IPS-18a (cell line): ENCODE data around the gene TTC8.
"Not testable (repeated sequence)": the region's sequence is repeated elsewhere in the genome, so short reads cannot be mapped to it uniquely, and the experiment has no call there.

Experiments used
- H3K27ac ChIP-seq: one replicate; pipeline ENCODE4 v1.5.1; 2013; ENCODE audit warnings: low read length
- H3K27me3 ChIP-seq: one replicate; pipeline ENCODE4 v1.6.1; 2013; ENCODE audit warnings: mild to moderate bottlenecking, low read length; ENCODE audit not compliant: control insufficient read depth, insufficient read depth
- H3K36me3 ChIP-seq: one replicate; pipeline ENCODE4 v1.6.1; 2013; ENCODE audit warnings: low read depth, low read length; ENCODE audit not compliant: control insufficient read depth
- H3K4me1 ChIP-seq: one replicate; pipeline ENCODE4 v1.6.1; 2013; ENCODE audit warnings: low read depth, low read length; ENCODE audit not compliant: control insufficient read depth
- H3K4me3 ChIP-seq: one replicate; pipeline ENCODE4 v1.5.1; 2013; ENCODE audit warnings: low read length
- H3K9ac ChIP-seq: one replicate; pipeline ENCODE4 v1.6.1; 2013; ENCODE audit warnings: mild to moderate bottlenecking, low read length, moderate library complexity
- H3K9me3 ChIP-seq: one replicate; pipeline ENCODE4 v1.6.1; 2013; ENCODE audit warnings: low read depth, low read length; ENCODE audit not compliant: control insufficient read depth

The TTC8 gene

DNA sequence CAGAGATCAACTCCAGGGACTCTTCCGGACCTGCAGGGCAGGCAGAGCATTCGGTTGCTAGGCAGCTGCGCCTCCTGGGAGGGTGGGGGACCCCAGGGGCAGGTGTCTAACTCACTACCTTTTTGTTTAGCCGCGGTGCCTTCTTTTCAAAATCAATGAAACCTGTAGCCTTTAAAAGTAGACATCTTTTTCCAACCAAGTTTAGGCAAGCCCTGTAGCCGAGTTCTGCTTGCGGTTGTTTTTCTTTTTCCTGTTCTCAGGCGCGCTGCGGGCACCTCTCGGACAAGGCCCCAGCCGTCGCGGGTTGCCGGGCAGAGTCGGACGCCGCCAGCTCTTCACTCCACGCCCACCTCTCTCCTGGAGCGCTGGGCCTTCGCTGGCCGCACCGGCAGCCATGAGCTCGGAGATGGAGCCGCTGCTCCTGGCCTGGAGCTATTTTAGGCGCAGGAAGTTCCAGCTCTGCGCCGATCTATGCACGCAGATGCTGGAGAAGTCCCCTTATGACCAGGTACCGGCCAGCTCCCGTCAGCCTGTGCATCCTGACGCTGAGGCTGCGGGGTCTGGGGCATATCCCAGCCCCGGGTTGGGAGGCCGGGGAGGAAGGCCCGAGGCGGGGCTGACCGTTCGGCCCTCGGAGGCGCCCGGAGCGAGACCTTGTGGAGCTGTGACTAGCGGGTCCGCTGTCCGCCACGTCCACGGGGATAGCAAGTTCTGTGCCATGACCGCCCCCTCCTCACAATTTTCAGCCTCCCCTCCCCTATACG is at the start of gene TTC8:
Gene TTC8 (plus strand): TSS at position 338 of the 764 bp plus-strand sequence. CDS start 57 bp downstream, at position 395.
- Histone ChIP-seq H3K9me3 (no peaks in the 10 kb centered on the region), H3K27me3 (no peaks in the 10 kb centered on the region), H3K36me3 (no peaks in the 10 kb centered on the region), H3K9ac (peak within 1 kb of the TSS; percentile 84), H3K4me3 (peak within 1 kb of the TSS; percentile 83), H3K27ac (peak within 1 kb of the TSS; percentile 98), H3K4me1 (peaks cover 9% of the 10 kb centered on the region)

DNA sequence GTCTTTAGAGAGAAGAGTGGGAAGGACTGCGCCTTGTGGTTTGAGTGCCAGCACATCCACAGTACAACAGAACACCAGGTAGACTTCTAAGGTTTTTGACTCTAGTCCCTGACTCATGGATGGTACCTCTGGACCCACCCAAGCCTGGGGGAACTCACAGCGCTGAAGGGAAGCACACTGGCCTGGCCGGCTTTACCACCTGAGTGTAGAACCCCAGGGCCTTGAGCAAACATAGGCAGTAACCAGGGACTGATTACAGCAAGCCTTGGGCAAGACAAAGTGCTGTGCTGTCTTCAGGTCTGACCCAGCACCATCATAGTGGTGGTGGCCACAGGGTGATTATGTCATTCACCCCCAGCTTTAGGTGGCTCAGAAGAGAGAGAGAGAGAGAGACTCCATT is 48.9 kb upstream of the TTC8 start:
- Histone ChIP-seq H3K9ac (no peak overlapping the region), H3K27ac (no peak overlapping the region), H3K9me3 (no peaks in the 10 kb centered on the region), H3K4me1 (no peaks in the 10 kb centered on the region), H3K4me3 (no peak overlapping the region), H3K27me3 (no peaks in the 10 kb centered on the region), H3K36me3 (no peaks in the 10 kb centered on the region)

DNA sequence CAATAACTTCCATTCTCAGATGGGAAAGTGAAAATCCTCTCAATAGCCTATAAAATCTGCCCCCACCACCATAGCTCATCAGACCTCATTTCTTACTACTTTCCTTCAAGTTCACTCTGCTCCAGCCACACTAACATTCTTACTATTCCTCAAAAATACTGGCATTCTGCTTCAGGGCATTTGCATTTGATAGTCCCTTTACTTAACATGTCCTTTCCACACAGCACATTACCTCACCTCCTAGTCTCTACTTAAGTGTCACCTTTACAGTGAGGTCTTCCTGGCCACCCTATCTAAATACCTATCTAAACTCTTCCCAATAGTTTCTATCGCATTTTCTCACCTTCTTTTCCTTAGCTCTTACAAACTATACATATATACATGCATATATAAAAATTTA is 38.5 kb upstream of the TTC8 start:
- Histone ChIP-seq H3K9ac (no peak overlapping the region), H3K9me3 (peaks cover 13% of the 10 kb centered on the region), H3K27ac (no peak overlapping the region), H3K36me3 (no peaks in the 10 kb centered on the region), H3K27me3 (peaks cover 19% of the 10 kb centered on the region), H3K4me3 (no peak overlapping the region), H3K4me1 (no peaks in the 10 kb centered on the region)

DNA sequence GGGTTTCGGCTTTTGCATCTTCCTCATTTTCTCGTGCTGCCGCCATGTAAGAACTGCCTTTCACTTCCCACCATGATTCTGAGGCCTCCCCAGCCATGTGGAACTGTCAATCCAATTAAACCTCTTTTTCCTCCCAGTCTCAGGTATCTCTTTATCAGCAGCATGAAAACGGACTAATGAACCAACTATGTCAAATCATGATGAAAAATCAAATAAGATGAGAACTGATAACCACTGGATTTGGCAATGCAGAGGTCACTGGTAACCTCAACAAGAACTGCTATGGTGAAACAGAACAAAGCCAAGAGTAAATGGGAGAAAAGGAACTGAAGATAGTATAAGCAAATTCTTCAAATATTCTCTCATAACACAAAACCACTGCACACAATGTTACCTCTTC is 37.7 kb upstream of the TTC8 start:
- Histone ChIP-seq H3K4me1 (no peaks in the 10 kb centered on the region), H3K9ac (no peak overlapping the region), H3K9me3 (peaks cover 13% of the 10 kb centered on the region), H3K36me3 (no peaks in the 10 kb centered on the region), H3K4me3 (no peak overlapping the region), H3K27ac (no peak overlapping the region), H3K27me3 (peaks cover 27% of the 10 kb centered on the region)

DNA sequence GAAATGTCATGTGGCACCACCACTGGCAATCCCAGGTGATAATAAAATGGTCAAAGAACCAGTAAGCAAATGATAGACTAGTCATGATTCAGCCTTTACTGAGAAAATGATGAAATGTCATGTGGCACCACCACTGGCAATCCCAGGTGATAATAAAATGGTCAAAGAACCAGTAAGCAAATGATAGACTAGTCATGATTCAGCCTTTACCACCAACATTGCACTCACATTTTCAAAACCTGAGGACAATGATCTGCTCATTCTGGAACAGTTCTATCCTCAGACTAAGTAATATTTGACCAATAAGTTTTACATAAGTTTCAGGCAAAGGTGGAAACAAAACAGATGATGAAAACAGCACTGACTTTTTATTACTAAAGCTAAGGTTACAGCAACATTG is 34.9 kb upstream of the TTC8 start:
- H3K27ac ChIP-seq, H3K9ac ChIP-seq, H3K4me1 ChIP-seq, H3K4me3 ChIP-seq, H3K9me3 ChIP-seq, H3K36me3 ChIP-seq: not testable (repeated sequence)
- H3K27me3 ChIP-seq = peaks cover 49% of the 10 kb centered on the region

DNA sequence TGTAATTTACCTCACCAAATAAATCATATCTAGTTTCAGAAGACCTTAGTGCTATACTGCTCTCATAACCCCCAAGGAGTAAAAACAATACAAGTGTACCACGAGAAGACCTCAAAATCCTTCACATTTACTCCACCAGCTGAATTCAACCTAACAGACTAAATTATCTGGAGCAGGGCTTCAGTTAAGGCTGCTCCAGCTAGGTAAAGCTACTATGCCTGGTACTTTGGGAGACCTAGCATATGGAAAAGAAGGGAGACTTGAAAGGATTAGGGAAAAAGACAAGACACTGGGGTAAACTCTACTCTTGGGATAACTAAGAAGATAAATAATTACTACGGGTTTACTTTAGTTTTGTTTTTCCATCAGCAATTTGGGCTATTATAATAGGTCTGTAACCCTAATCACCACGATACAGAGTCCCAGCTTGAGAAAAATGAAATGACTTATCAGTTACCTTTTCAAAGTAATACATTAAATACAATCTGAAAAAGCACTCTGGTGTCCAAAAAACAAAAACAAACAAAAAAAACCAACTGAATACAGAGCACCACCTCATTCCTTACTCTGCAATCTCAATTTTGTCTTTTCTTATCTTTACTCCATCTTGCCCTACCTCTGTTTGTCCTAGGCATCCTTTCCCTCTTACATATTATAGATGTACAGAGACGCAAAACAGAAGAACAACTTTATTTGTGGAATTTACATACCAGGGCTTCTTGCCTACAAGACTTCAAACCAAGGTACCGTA is 33.8 kb upstream of the TTC8 start:
- Histone ChIP-seq H3K27me3 (peaks cover 51% of the 10 kb centered on the region), H3K4me3 (no peak overlapping the region), H3K4me1 (no peaks in the 10 kb centered on the region), H3K9ac (no peak overlapping the region), H3K9me3 (no peaks in the 10 kb centered on the region), H3K36me3 (no peaks in the 10 kb centered on the region), H3K27ac (no peak overlapping the region)

DNA sequence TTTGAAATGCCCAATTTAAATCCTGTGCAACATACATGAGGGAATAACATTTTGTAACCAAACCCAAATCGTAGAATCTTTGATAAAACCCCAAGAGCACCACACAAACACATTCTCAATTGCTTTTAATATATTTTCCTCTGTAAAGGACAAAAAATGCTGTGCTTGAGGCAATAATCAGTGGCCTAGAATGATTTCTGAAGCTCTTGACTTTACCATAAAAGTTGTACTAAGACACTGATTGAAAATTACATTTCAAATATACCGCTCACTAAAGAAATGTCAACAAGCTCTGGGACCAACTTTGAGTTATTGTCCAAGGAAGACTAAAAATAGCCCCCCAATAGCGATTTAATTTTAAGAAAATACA is 33.2 kb upstream of the TTC8 start:
- Histone ChIP-seq H3K9ac (no peak overlapping the region), H3K27ac (no peak overlapping the region), H3K9me3 (no peaks in the 10 kb centered on the region), H3K27me3 (peaks cover 51% of the 10 kb centered on the region), H3K4me1 (no peaks in the 10 kb centered on the region), H3K36me3 (no peaks in the 10 kb centered on the region), H3K4me3 (peak overlapping the region; percentile 75)

DNA sequence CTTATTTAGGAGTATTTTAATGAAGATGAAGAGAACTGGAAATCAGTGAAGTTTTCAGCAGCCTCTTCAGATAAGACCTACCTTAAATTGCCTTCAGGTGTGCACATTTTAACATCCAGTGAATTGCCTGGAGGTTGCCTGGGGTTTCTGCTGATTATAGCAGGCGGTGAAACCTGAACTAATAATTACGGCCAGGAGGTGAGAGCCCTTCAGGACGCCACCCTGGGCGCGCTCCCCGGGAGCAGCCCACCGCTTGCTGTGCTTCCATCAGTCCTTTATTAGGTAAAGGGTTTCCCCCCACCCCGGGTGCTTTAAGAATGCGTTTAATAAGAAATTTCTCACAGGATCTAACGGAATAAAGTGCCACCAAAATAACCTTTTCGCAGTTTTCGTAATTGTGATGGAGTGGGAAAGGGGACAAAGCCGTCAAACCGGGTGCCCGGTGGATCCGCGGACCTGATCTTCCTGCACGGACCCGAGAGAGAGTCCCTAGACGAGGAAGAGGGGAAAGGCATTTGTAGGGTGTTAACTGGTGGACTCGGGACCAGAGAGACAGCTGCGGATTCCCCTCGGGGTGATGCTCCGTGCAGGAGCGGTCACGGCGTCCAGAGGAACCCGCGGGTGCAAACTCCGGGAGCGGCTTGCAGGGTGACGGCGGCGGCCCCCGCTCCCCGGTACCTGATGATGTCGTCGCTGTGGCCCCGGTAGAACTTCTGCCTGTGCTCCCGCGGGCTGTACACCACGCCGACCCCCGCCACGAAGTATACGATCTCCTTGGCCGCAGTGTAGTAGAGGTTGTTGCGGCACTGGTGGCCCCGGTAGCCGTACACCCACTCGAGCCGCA is 32.6 kb upstream of the TTC8 start:
- H3K27ac ChIP-seq = no peak overlapping the region

DNA sequence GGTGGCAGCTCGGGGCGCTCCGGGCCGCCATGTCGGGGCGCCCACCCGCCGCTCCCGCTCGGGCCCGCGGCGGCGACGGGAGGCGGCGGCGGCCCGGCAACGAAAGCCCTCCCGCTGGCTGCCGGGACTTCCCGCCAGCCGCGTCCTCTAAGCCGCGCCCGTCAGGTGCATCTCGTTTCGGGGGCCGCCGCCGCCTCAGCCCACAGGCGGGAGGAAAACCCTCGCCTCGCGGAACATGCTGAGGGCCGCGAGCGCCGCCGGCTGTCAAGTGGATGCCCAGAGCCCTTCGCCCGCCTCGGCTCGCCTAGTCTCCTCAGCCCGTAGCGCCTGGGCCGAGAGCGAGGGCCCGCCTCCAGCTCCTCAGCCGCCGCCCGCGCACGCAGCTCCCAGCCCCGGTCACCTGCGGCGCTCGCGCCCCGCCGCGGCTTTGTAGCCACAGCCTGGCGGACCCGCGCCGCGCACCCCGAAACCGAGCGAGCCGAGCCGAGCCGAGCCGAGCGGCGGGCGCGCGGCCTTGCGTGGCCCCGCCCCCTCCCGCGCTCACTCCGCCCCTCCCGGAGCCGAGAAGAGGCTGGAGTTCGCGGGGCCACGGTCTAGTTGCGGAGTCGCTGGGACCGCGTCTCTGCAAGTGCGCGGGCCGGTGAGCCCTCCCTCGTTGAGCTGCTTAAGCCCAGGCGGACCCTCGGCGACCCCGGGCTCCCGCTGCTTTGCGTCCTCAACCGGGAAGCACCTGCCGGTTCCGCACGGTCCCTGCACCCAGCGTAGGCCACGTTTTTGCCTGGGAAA is 31.8 kb upstream of the TTC8 start, which contains the start of gene EML5:
Gene EML5 (minus strand): TSS at position 481 of the 786 bp plus-strand sequence. CDS start 450 bp downstream, at position 31.
- no peaks in the 10 kb centered on the region for H3K4me1 ChIP-seq

More for the DNA sequence above, 32.6 kb upstream of the TTC8 start:
- Histone ChIP-seq H3K27me3 (peaks cover 51% of the 10 kb centered on the region), H3K9ac (no peak overlapping the region), H3K36me3 (no peaks in the 10 kb centered on the region), H3K4me3 (peak overlapping the region; percentile 75), H3K9me3 (no peaks in the 10 kb centered on the region), H3K4me1 (no peaks in the 10 kb centered on the region)

DNA sequence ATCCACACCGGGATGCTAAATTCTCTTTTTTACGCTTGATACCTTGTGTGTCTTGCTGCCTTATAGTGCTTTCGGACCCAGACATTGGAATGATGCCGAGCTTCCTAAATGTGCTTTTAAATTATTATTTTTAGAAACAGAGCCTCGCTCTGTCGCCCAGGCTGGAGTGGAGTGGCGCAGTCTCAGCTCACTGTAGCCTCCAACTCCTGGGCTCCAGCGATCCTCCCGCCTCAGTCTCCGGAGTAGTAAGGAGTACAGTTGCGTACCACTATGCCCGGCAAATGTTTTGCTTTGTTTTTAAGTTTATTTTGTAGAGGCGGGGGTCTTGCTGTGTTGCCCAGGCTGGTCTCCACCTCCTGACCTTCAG is 31.2 kb upstream of the TTC8 start:
- Histone ChIP-seq H3K4me1 (no peaks in the 10 kb centered on the region), H3K4me3 (peak overlapping the region; percentile 75), H3K36me3 (no peaks in the 10 kb centered on the region), H3K27ac (no peak overlapping the region), H3K27me3 (peaks cover 51% of the 10 kb centered on the region), H3K9me3 (no peaks in the 10 kb centered on the region), H3K9ac (peak overlapping the region; percentile 50)

More for the DNA sequence above, 31.8 kb upstream of the TTC8 start, which contains the start of gene EML5:
- H3K27me3 ChIP-seq = peaks cover 51% of the 10 kb centered on the region
- H3K27ac ChIP-seq = no peak within 1 kb of the TSS
- no peaks in the 10 kb centered on the region for H3K36me3 ChIP-seq
- H3K9ac ChIP-seq = peak within 1 kb of the TSS; percentile 50
- H3K9me3 ChIP-seq = no peaks in the 10 kb centered on the region
- peak within 1 kb of the TSS; percentile 75 for H3K4me3 ChIP-seq

DNA sequence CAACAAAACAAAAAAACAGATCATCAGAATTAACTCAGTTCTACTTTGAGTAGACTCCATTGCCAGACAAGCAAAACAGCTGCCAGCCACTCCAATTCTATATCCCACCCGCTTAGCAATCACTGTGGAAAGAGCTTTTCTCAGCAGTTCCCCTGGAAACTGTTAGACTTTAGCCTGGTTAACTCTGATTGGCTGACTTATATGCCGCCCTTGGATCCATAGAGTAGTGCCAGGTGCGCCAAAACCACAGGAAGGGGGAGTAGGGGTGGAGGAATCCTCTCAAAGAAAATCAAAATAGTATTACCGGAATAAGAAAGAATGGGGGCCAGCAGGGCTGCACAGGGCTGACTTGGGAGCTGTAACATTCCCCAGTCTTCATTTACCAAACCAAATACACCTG is 26.3 kb upstream of the TTC8 start:
- Histone ChIP-seq H3K4me1 (no peaks in the 10 kb centered on the region), H3K36me3 (no peaks in the 10 kb centered on the region), H3K4me3 (no peak overlapping the region), H3K27ac (no peak overlapping the region), H3K9me3 (no peaks in the 10 kb centered on the region), H3K27me3 (peaks cover 15% of the 10 kb centered on the region), H3K9ac (no peak overlapping the region)
